Adrenal gland (tissue), 5 donors: ENCODE results near the gene IFNGR1.

Source experiments
- CTCF ChIP-seq, 6 experiments: fragments of 450-650 bp in 4 of 6; fragments of 200-600 bp in 2 of 6; sonication (generic) in 1 of 6; IDR thresholded peaks; 1 replicate in 5 of 6; 2 replicates in 1 of 6; pipeline versions ENCODE4 v1.5.1 to v1.8.0; 2016 to 2021; ENCODE audit warnings: antibody characterized with exemption in 6 of 6, mild to moderate bottlenecking in 2 of 6, moderate library complexity in 1 of 6
- POLR2A ChIP-seq, 2 donors: fragments of 450-650 bp; IDR thresholded peaks; one replicate each; pipeline ENCODE4 v1.6.1; 2017; ENCODE audit warnings: antibody characterized with exemption in 2 of 2, mild to moderate bottlenecking in 2 of 2, moderate library complexity in 1 of 2
- donor health status: DM: no; HTN: no; CAD: no.

- TF ChIP-seq CTCF (IDR thresholded peaks at IDR 0.05) = no peak
- TF ChIP-seq POLR2A (IDR thresholded peaks at IDR 0.05) = no peak
These were observed 7.5 kb upstream of the IFNGR1 start for GRCh38 chr6:137226697-137227096.
